Neural cell (in vitro differentiated cells): ENCODE measurements around the gene URGCP. TPM values are rescaled to one million over a fixed set of nuclear protein-coding genes. Genes with fewer than 3 reads are reported as not detected.
A peak's percentile ranks its signal among the peaks of the same experiment; 100 is the strongest.

Source experiments
- H2AFZ ChIP-seq: fragments of 200-600, 300-800 bp; sonication (generic), shearing (Covaris generic); 2 replicates; pipeline ENCODE4 v1.6.0; 2014; ENCODE audit warnings: low read depth, mild to moderate bottlenecking, antibody characterized with exemption, low read length, moderate library complexity
- H3F3A ChIP-seq: fragments of 200-600 bp; shearing (Covaris generic); 2 replicates; pipeline ENCODE4 v1.6.1; 2016; ENCODE audit warnings: mild to moderate bottlenecking, moderate library complexity, mixed read lengths, antibody characterized with exemption, low read length; ENCODE audit not compliant: insufficient read depth, poor library complexity, severe bottlenecking
- H3K27ac ChIP-seq: fragments of 200-600, 300-800 bp; sonication (generic), shearing (Covaris generic); 2 replicates; pipeline ENCODE4 v1.5.1; 2014; ENCODE audit warnings: mild to moderate bottlenecking, low read length, moderate library complexity
- H3K27me3 ChIP-seq: fragments of 300-800, 200-600 bp; sonication (generic), shearing (Covaris generic); 2 replicates; pipeline ENCODE4 v1.6.0; 2014; ENCODE audit warnings: mild to moderate bottlenecking, low read depth, low read length, moderate library complexity; ENCODE audit not compliant: insufficient read depth
- H3K36me3 ChIP-seq: fragments of 300-800, 200-600 bp; sonication (generic), shearing (Covaris generic); 2 replicates; pipeline ENCODE4 v1.5.1; 2014; ENCODE audit warnings: mild to moderate bottlenecking, antibody characterized with exemption, low read length, moderate library complexity; ENCODE audit not compliant: insufficient read depth
- H3K4me2 ChIP-seq: fragments of 300-800, 200-600 bp; sonication (generic), shearing (Covaris generic); 2 replicates; pipeline ENCODE4 v1.6.0; 2014; ENCODE audit warnings: mild to moderate bottlenecking, low read length
- H3K4me3 ChIP-seq: fragments of 300-800, 200-600 bp; sonication (generic), shearing (Covaris generic); 2 replicates; pipeline ENCODE4 v1.5.1; 2014; ENCODE audit warnings: mild to moderate bottlenecking, low read length, moderate library complexity
- H3K79me2 ChIP-seq: fragments of 200-600 bp; shearing (Covaris generic); replicated peaks from 2 replicates; pipeline ENCODE4 v1.6.0; 2014; ENCODE audit warnings: mild to moderate bottlenecking, low read length, moderate library complexity; ENCODE audit not compliant: insufficient read depth
- H3K9ac ChIP-seq: fragments of 300-800, 200-600 bp; sonication (generic), shearing (Covaris generic); 2 replicates; pipeline ENCODE4 v1.6.1; 2016; ENCODE audit warnings: mild to moderate bottlenecking, low read length, mixed read lengths
- H3K9me2 ChIP-seq: fragments of 200-600 bp; shearing (Covaris generic); 2 replicates; pipeline ENCODE4 v1.6.1; 2016; ENCODE audit warnings: mild to moderate bottlenecking, low read length, mixed read lengths; ENCODE audit not compliant: insufficient read depth
- H3K9me3 ChIP-seq: fragments of 200-600, 300-800 bp; sonication (generic), shearing (Covaris generic); 2 replicates; pipeline ENCODE4 v1.6.1; 2016; ENCODE audit warnings: mild to moderate bottlenecking, mixed run types, low read length, moderate library complexity, mixed read lengths
- H4K20me1 ChIP-seq: fragments of 200-600 bp; shearing (Covaris generic); 2 replicates; pipeline ENCODE4 v1.6.1; 2016; ENCODE audit warnings: mild to moderate bottlenecking, mixed run types; ENCODE audit not compliant: insufficient read depth
- CTCF ChIP-seq: fragments of 450-650 bp; IDR thresholded peaks from 2 replicates; pipeline ENCODE4 v1.5.1; 2014; ENCODE audit warnings: antibody characterized with exemption, mild to moderate bottlenecking, moderate library complexity; ENCODE audit not compliant: poor library complexity, severe bottlenecking
- MXI1 ChIP-seq: fragments of 450-650 bp; conservative IDR thresholded peaks from 2 replicates; pipeline ENCODE4 v1.6.1; 2014; ENCODE audit warnings: antibody characterized with exemption, mild to moderate bottlenecking; ENCODE audit not compliant: poor library complexity, severe bottlenecking
- POLR2AphosphoS5 ChIP-seq: IDR thresholded peaks from 2 replicates; pipeline ENCODE4 v1.6.1; 2012
- RAD21 ChIP-seq: fragments of 450-650 bp; conservative IDR thresholded peaks from 2 replicates; pipeline ENCODE4 v1.6.1; 2014; ENCODE audit warnings: antibody characterized with exemption, mild to moderate bottlenecking, moderate library complexity
- SMC3 ChIP-seq: fragments of 450-650 bp; conservative IDR thresholded peaks from 2 replicates; pipeline ENCODE4 v1.6.1; 2014; ENCODE audit warnings: antibody characterized with exemption, mild to moderate bottlenecking, moderate library complexity; ENCODE audit not compliant: poor library complexity
- polyA plus RNA-seq: library from polyadenylated mRNA; depleted of rRNA; stranded (reverse); fragments of >200 nt; gene quantifications from 2 replicates; pipeline ENCODE4 v1.2.3, GENCODE V29; 2014
- TF ChIP-seq, protein P1 (sequence below): IDR thresholded peaks from 2 replicates; pipeline ENCODE4 v1.6.1; 2012; ENCODE audit warnings: borderline replicate concordance

The URGCP gene
- polyA plus RNA-seq, 1 donor from 2014 or later = 43.0 TPM

DNA sequence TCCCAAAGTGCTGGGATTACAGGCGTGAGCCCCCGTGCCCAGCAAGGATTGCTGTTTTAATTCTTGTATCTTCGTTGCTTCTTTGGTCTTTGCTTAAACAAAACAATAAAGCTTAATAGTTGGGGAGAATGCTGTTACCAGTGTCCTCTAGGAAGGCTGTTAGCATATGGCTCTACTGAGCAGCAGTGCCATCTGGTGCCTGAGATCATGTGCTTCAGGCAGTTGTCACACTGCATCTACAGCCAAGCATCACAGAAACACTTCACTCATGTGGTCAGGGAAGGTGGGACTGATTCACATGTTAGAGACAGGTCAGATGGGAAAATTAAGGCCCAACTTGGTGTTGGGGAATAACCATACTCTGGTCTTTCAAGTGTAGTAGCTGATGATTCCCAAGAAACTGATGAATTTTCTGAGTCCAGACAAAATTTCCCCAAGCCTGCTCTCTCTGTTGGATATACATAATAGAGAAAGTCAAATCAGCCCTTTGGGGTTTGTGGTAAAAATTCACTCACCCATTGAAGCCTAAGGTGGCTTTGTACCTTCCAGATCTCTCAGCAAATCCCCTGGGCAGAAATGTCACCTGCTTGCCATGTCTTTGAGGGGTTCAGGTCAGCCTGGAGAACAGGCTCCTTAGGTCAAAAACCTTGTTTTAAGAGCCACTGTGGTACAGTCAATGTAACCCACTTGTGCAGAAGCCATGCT lies 48.3 kb upstream of the URGCP start:
- H3K79me2 ChIP-seq = no peaks in the 10 kb centered on the region
- no peak overlapping the region for H3K9ac ChIP-seq
- no peaks in the 10 kb centered on the region for H3K9me3 ChIP-seq
- H3K27ac ChIP-seq = no peak overlapping the region
- TF ChIP-seq MXI1 (no peak), SMC3 (peak; percentile 64), CTCF (peak; percentile 61), RAD21 (peak; percentile 62)
- H3K4me3 ChIP-seq = no peak overlapping the region
- no peaks in the 10 kb centered on the region for H3K27me3 ChIP-seq
- no peaks in the 10 kb centered on the region for H3F3A ChIP-seq
- H3K4me2 ChIP-seq = no peak overlapping the region
- no peaks in the 10 kb centered on the region for H4K20me1 ChIP-seq
- H2AFZ ChIP-seq = no peak overlapping the region
- no peaks in the 10 kb centered on the region for H3K9me2 ChIP-seq
- H3K36me3 ChIP-seq = no peaks in the 10 kb centered on the region

GRCh38 chr7:43953071-43953470 lies 46.7 kb upstream of the URGCP start:
- Histone ChIP-seq H3K9me3 (no peaks in the 10 kb centered on the region), H3K4me2 (no peak overlapping the region), H3K79me2 (no peaks in the 10 kb centered on the region), H3K27me3 (no peaks in the 10 kb centered on the region), H3K36me3 (no peaks in the 10 kb centered on the region), H3K4me3 (no peak overlapping the region), H3K9me2 (no peaks in the 10 kb centered on the region), H4K20me1 (no peaks in the 10 kb centered on the region), H2AFZ (no peak overlapping the region), H3K27ac (no peak overlapping the region), H3K9ac (no peak overlapping the region), H3F3A (no peaks in the 10 kb centered on the region)
- TF ChIP-seq, protein P1, sequence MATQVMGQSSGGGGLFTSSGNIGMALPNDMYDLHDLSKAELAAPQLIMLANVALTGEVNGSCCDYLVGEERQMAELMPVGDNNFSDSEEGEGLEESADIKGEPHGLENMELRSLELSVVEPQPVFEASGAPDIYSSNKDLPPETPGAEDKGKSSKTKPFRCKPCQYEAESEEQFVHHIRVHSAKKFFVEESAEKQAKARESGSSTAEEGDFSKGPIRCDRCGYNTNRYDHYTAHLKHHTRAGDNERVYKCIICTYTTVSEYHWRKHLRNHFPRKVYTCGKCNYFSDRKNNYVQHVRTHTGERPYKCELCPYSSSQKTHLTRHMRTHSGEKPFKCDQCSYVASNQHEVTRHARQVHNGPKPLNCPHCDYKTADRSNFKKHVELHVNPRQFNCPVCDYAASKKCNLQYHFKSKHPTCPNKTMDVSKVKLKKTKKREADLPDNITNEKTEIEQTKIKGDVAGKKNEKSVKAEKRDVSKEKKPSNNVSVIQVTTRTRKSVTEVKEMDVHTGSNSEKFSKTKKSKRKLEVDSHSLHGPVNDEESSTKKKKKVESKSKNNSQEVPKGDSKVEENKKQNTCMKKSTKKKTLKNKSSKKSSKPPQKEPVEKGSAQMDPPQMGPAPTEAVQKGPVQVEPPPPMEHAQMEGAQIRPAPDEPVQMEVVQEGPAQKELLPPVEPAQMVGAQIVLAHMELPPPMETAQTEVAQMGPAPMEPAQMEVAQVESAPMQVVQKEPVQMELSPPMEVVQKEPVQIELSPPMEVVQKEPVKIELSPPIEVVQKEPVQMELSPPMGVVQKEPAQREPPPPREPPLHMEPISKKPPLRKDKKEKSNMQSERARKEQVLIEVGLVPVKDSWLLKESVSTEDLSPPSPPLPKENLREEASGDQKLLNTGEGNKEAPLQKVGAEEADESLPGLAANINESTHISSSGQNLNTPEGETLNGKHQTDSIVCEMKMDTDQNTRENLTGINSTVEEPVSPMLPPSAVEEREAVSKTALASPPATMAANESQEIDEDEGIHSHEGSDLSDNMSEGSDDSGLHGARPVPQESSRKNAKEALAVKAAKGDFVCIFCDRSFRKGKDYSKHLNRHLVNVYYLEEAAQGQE = no peak
- no peak for TF ChIP-seq POLR2AphosphoS5

GRCh38 chr7:43952028-43952427 lies 45.6 kb upstream of the URGCP start:
- H3K4me3 ChIP-seq = no peak overlapping the region
- no peaks in the 10 kb centered on the region for H3K27me3 ChIP-seq
- TF ChIP-seq RAD21 = no peak
- H3K9me2 ChIP-seq = no peaks in the 10 kb centered on the region
- H2AFZ ChIP-seq = no peak overlapping the region
- H3K27ac ChIP-seq = no peak overlapping the region
- H4K20me1 ChIP-seq = no peaks in the 10 kb centered on the region
- no peaks in the 10 kb centered on the region for H3K9me3 ChIP-seq
- H3F3A ChIP-seq = no peaks in the 10 kb centered on the region
- no peaks in the 10 kb centered on the region for H3K79me2 ChIP-seq
- no peak overlapping the region for H3K4me2 ChIP-seq
- no peaks in the 10 kb centered on the region for H3K36me3 ChIP-seq
- H3K9ac ChIP-seq = no peak overlapping the region
